IPS-15b (cell line): ENCODE measurements around the gene SLC7A6.

Experiments used
- H3K27me3 ChIP-seq: one replicate; pipeline ENCODE4 v1.6.1; 2013; ENCODE audit warnings: low read length; ENCODE audit not compliant: control insufficient read depth, insufficient read depth
- H3K36me3 ChIP-seq: one replicate; pipeline ENCODE4 v1.6.1; 2013; ENCODE audit warnings: low read length; ENCODE audit not compliant: control insufficient read depth, insufficient read depth
- H3K4me1 ChIP-seq: one replicate; pipeline ENCODE4 v1.6.1; 2013; ENCODE audit warnings: mild to moderate bottlenecking, low read length; ENCODE audit not compliant: control insufficient read depth, insufficient read depth
- H3K4me3 ChIP-seq: one replicate; pipeline ENCODE4 v1.5.1; 2013; ENCODE audit warnings: low read depth, low read length
- H3K9ac ChIP-seq: one replicate; pipeline ENCODE4 v1.6.1; 2013; ENCODE audit warnings: low read depth, mild to moderate bottlenecking, low read length
- H3K9me3 ChIP-seq: one replicate; pipeline ENCODE4 v1.6.1; 2013; ENCODE audit warnings: mild to moderate bottlenecking, low read length; ENCODE audit not compliant: control insufficient read depth, insufficient read depth

Gene SLC7A6

GRCh38 chr16:68279726-68280558, 15.6 kb downstream of the SLC7A6 start:
- H3K9ac ChIP-seq: no peak overlapping the region
- no peaks in the 10 kb centered on the region for H3K27me3 ChIP-seq
- H3K4me1 ChIP-seq: no peaks in the 10 kb centered on the region
- H3K9me3 ChIP-seq: no peaks in the 10 kb centered on the region
- peaks cover 7% of the 10 kb centered on the region for H3K36me3 ChIP-seq
- no peak overlapping the region for H3K4me3 ChIP-seq

- no peak overlapping the region for H3K4me3 ChIP-seq
- H3K9ac ChIP-seq: no peak overlapping the region
- H3K36me3 ChIP-seq: peaks cover 6% of the 10 kb centered on the region
Measured at GRCh38 chr16:68281368-68282063, 17.2 kb downstream of the SLC7A6 start.

GRCh38 chr16:68282064-68282452, 17.7 kb downstream of the SLC7A6 start:
- Histone ChIP-seq H3K4me1 (no peaks in the 10 kb centered on the region), H3K9me3 (no peaks in the 10 kb centered on the region), H3K4me3 (no peak overlapping the region), H3K9ac (no peak overlapping the region), H3K36me3 (peaks cover 7% of the 10 kb centered on the region), H3K27me3 (no peaks in the 10 kb centered on the region)

More at GRCh38 chr16:68281368-68282063, 17.2 kb downstream of the SLC7A6 start:
- Histone ChIP-seq H3K4me1 (no peaks in the 10 kb centered on the region), H3K9me3 (no peaks in the 10 kb centered on the region), H3K27me3 (no peaks in the 10 kb centered on the region)

GRCh38 chr16:68283346-68283745, 19.0 kb downstream of the SLC7A6 start:
- Histone ChIP-seq H3K4me3 (no peak overlapping the region), H3K27me3 (no peaks in the 10 kb centered on the region), H3K4me1 (no peaks in the 10 kb centered on the region), H3K36me3 (peaks cover 19% of the 10 kb centered on the region), H3K9me3 (no peaks in the 10 kb centered on the region), H3K9ac (no peak overlapping the region)

DNA sequence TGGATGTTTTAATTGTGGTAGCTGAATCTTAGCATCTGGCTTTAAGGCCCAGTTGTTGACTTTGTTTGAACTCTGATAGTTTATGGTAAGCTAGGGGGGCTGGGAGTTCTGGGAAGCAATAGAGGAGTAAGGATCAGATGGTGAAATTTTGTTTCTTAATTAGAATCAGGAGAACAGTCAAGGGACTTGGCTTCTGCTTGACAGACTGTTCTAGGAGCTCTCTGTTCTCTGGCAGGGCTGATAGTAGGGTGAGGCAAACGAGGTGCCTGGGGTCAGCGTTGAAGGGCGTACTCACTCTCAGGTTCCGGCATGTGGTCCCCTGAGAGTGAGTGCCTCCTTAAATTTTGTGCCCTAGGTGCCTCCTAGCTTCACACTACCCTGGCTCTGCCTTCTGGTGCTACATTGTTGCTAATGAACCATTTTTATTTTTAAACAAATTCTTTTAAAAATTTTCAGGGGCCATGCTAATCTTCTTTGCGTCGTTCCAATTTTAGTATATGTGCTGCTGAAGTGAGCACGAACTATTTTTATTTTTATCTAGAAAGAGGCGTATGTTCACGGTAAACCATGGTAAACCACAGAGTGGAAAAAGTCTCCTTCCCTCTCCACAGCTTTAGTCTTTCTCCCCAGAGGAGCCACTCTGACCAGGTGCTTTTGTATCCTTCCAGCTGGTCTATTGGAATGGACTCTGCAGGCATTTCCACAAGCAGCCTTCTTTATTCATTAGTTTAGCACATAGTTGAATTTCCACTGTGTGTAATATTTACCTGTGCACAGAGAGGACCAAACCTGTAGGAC, 19.7 kb downstream of the SLC7A6 start:
- Histone ChIP-seq H3K36me3 (peaks cover 20% of the 10 kb centered on the region), H3K9me3 (no peaks in the 10 kb centered on the region), H3K4me1 (no peaks in the 10 kb centered on the region), H3K4me3 (no peak overlapping the region), H3K27me3 (no peaks in the 10 kb centered on the region), H3K9ac (no peak overlapping the region)

- Histone ChIP-seq H3K27me3 (no peaks in the 10 kb centered on the region), H3K4me1 (no peaks in the 10 kb centered on the region), H3K36me3 (peaks cover 23% of the 10 kb centered on the region), H3K4me3 (no peak overlapping the region), H3K9me3 (no peaks in the 10 kb centered on the region), H3K9ac (no peak overlapping the region)
Measured at GRCh38 chr16:68284847-68285246, 20.5 kb downstream of the SLC7A6 start.

- Histone ChIP-seq H3K4me1 (no peaks in the 10 kb centered on the region), H3K36me3 (peaks cover 25% of the 10 kb centered on the region), H3K9ac (no peak overlapping the region), H3K27me3 (no peaks in the 10 kb centered on the region), H3K9me3 (no peaks in the 10 kb centered on the region), H3K4me3 (no peak overlapping the region)
Measured at GRCh38 chr16:68285683-68286082, 21.4 kb downstream of the SLC7A6 start.

DNA sequence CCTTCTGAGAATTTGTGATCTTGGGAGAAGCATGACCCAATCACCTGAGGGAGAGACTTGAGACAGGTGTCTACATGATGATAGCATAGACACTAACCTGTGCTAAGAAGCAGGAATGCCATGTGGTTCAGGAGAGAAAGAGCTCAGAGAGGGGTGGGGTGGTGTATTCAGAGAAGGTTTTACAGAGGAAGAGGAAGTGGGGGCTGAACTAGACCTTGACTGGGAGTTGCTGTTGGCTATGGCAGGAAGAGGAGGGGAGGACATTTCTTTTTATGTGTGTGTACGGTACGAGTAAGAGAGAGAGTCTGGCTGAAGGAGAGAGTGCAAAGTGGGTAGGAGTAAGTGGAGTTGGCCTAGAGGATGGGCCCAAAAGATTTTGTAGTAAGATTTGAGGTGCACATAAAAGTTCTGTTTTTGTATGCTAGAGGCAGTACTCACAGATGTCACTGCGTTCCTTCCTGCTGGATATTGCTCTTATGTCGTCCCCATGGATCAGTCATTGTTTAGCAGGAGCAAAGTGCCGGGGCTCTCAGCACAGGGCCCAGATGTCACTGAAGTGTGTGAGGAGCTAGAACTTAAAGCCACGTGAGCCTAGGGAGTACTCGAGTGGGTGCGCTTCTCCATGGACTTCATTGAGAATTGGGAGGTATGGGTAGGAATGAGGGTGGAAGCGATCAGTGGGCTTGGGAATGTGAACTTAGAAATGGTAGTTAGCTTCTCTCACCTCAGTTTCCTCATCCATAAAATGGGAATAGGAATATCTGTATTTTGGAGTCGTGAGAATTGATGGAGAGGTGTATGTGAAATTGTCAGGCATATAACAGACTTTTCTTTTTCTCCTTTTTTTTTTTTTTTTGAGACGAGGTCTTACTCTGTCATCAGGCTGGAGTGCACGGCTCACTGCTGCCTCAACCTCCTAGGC, 22.1 kb downstream of the SLC7A6 start:
- no peaks in the 10 kb centered on the region for H3K4me1 ChIP-seq
- H3K9me3 ChIP-seq: no peaks in the 10 kb centered on the region
- peaks cover 33% of the 10 kb centered on the region for H3K36me3 ChIP-seq
- no peak overlapping the region for H3K4me3 ChIP-seq
- no peaks in the 10 kb centered on the region for H3K27me3 ChIP-seq
- H3K9ac ChIP-seq: no peak overlapping the region

- H3K4me3 ChIP-seq: no peak overlapping the region
- H3K4me1 ChIP-seq: no peaks in the 10 kb centered on the region
- peaks cover 33% of the 10 kb centered on the region for H3K36me3 ChIP-seq
- H3K9me3 ChIP-seq: no peaks in the 10 kb centered on the region
- H3K27me3 ChIP-seq: no peaks in the 10 kb centered on the region
- H3K9ac ChIP-seq: no peak overlapping the region
Measured at GRCh38 chr16:68287276-68288251, 23.2 kb downstream of the SLC7A6 start.

DNA sequence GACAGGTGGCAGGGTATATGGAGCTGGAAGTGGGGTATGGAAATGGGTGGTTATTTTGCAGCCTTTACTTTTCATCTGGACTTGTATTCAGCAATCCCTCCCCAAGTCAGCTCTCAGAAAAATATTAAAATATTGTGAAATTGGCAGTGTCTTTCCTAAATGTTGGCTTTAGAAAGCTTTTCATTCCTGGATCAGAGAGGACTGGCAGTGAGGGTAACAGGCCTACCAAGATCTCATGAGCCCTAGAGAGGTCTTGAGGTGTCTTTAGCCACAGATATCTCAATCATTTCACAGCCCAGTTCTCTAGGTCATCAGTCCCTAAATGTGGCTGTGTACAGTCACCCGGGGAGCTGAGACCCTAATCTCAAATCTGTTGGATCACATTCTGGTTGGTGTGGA, 23.9 kb downstream of the SLC7A6 start:
- Histone ChIP-seq H3K9me3 (no peaks in the 10 kb centered on the region), H3K9ac (no peak overlapping the region), H3K4me1 (no peaks in the 10 kb centered on the region), H3K27me3 (no peaks in the 10 kb centered on the region), H3K36me3 (peaks cover 30% of the 10 kb centered on the region), H3K4me3 (no peak overlapping the region)
